HCT116 (cell line): Measurements from ENCODE around the gene CLDN20.
"Not testable (repeated sequence)": the region's sequence is repeated elsewhere in the genome, so short reads cannot be mapped to it uniquely, and the experiment has no call there.

ENCODE experiments used
- EGR1 ChIP-seq: IDR thresholded peaks from 2 replicates; pipeline ENCODE4 v1.6.1; 2012; ENCODE audit warnings: low read depth
- EZH2 ChIP-seq: fragments of 200-600 bp; sonication (generic); IDR thresholded peaks from 2 replicates; pipeline ENCODE4 v1.6.1; 2017; ENCODE audit warnings: antibody characterized with exemption, mixed run types
- EZH2phosphoT487 ChIP-seq: fragments of 200-600 bp; IDR thresholded peaks from 2 replicates; pipeline ENCODE4 v1.6.1; 2018; ENCODE audit warnings: antibody characterized with exemption, borderline replicate concordance
- POLR2A ChIP-seq: IDR thresholded peaks from 2 replicates; pipeline ENCODE4 v1.7.0; 2011; ENCODE audit warnings: borderline replicate concordance; ENCODE audit not compliant: insufficient read depth, insufficient read length; ENCODE audit errors: extremely low read depth
- POLR2AphosphoS5 ChIP-seq: IDR thresholded peaks from 2 replicates; pipeline ENCODE4 v1.6.1; 2011; ENCODE audit warnings: mild to moderate bottlenecking, low read depth, low read length, moderate library complexity
- RAD21 ChIP-seq: IDR thresholded peaks from 2 replicates; pipeline ENCODE4 v1.6.1; 2012; ENCODE audit warnings: low read depth, mild to moderate bottlenecking
- SP1 ChIP-seq: IDR thresholded peaks from 2 replicates; pipeline ENCODE4 v1.6.1; 2012; ENCODE audit warnings: low read depth
- TCF7L2 ChIP-seq: IDR thresholded peaks from 2 replicates; pipeline ENCODE4 v1.7.0; 2011; ENCODE audit warnings: borderline replicate concordance, inconsistent platforms; ENCODE audit not compliant: insufficient read depth, insufficient read length; ENCODE audit errors: extremely low read depth
- YY1 ChIP-seq: IDR thresholded peaks from 2 replicates; pipeline ENCODE4 v1.6.1; 2011; ENCODE audit warnings: low read length, low read depth, moderate library complexity, mild to moderate bottlenecking; ENCODE audit not compliant: insufficient replicate concordance; ENCODE audit errors: extremely low read depth
- ZNF274 ChIP-seq: fragments of 200-500 bp; sonication (Bioruptor generic); IDR thresholded peaks from 2 replicates; pipeline ENCODE4 v1.6.1; 2014; ENCODE audit warnings: mild to moderate bottlenecking, low read depth, low read length, inconsistent platforms
- TF ChIP-seq, protein P1 (sequence below), 3 experiments: fragments of 200-600 bp in 1 of 3; sonication (generic) in 1 of 3; IDR thresholded peaks in 2 of 3; conservative IDR thresholded peaks in 1 of 3; 2 replicates each; pipeline ENCODE4 v1.5.1; 2012 to 2017; ENCODE audit warnings: low read depth in 2 of 3, low read length in 2 of 3, antibody characterized with exemption in 1 of 3, borderline replicate concordance in 1 of 3, control low read depth in 1 of 3, mild to moderate bottlenecking in 1 of 3, mixed read lengths in 1 of 3, mixed run types in 1 of 3, moderate library complexity in 1 of 3; ENCODE audit not compliant: insufficient read depth in 1 of 3
- TF ChIP-seq, protein P2 (sequence below): IDR thresholded peaks from 2 replicates; pipeline ENCODE4 v1.6.1; 2012; ENCODE audit warnings: low read depth

DNA sequence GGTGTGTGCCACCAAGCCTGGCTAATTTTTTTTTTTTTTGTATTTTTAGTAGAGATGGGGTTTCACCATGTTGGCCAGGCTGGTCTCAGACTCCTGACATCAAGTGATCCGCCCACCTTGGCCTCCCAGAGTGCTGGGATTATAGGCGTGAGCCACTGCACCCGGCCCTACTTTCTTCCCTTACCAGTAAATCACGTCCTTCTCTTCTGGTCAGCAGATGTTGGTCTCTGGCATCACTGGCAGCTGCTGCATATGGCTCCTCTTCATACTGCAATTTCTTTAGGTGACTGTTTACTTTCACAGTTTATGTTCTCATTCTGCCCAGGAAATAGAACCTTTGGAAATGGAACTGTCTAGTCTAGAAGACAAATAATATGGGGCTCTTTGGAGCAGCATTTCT, 32.8 kb upstream of the CLDN20 start:
- not testable (repeated sequence) for TF ChIP-seq EGR1, TCF7L2, POLR2AphosphoS5, EZH2, YY1, SP1, EZH2phosphoT487, ZNF274, RAD21, POLR2A
- TF ChIP-seq, protein P1, sequence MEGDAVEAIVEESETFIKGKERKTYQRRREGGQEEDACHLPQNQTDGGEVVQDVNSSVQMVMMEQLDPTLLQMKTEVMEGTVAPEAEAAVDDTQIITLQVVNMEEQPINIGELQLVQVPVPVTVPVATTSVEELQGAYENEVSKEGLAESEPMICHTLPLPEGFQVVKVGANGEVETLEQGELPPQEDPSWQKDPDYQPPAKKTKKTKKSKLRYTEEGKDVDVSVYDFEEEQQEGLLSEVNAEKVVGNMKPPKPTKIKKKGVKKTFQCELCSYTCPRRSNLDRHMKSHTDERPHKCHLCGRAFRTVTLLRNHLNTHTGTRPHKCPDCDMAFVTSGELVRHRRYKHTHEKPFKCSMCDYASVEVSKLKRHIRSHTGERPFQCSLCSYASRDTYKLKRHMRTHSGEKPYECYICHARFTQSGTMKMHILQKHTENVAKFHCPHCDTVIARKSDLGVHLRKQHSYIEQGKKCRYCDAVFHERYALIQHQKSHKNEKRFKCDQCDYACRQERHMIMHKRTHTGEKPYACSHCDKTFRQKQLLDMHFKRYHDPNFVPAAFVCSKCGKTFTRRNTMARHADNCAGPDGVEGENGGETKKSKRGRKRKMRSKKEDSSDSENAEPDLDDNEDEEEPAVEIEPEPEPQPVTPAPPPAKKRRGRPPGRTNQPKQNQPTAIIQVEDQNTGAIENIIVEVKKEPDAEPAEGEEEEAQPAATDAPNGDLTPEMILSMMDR (IDR thresholded peaks at IDR 0.05 in 2 of 3, conservative IDR thresholded peaks at IDR 0.05 in 1 of 3; ENCODE audit: borderline replicate concordance in 1 of 3, insufficient read depth in 1 of 3, low read depth in 2 of 3, low read length in 2 of 3): not testable (repeated sequence)
- TF ChIP-seq, protein P2, sequence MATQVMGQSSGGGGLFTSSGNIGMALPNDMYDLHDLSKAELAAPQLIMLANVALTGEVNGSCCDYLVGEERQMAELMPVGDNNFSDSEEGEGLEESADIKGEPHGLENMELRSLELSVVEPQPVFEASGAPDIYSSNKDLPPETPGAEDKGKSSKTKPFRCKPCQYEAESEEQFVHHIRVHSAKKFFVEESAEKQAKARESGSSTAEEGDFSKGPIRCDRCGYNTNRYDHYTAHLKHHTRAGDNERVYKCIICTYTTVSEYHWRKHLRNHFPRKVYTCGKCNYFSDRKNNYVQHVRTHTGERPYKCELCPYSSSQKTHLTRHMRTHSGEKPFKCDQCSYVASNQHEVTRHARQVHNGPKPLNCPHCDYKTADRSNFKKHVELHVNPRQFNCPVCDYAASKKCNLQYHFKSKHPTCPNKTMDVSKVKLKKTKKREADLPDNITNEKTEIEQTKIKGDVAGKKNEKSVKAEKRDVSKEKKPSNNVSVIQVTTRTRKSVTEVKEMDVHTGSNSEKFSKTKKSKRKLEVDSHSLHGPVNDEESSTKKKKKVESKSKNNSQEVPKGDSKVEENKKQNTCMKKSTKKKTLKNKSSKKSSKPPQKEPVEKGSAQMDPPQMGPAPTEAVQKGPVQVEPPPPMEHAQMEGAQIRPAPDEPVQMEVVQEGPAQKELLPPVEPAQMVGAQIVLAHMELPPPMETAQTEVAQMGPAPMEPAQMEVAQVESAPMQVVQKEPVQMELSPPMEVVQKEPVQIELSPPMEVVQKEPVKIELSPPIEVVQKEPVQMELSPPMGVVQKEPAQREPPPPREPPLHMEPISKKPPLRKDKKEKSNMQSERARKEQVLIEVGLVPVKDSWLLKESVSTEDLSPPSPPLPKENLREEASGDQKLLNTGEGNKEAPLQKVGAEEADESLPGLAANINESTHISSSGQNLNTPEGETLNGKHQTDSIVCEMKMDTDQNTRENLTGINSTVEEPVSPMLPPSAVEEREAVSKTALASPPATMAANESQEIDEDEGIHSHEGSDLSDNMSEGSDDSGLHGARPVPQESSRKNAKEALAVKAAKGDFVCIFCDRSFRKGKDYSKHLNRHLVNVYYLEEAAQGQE: not testable (repeated sequence)
